Measurements from ENCODE around the gene NLRP12.

NLRP12 gene

GRCh38 chr19:53828531-53828930 lies 4.4 kb upstream of the NLRP12 start:
- H3K27me3 ChIP-seq (ENCODE audit: control insufficient read depth, low read length) = no peaks in the 10 kb centered on the region
- H3K36me3 ChIP-seq (ENCODE audit: control insufficient read depth, low read length) = no peaks in the 10 kb centered on the region
- no peak overlapping the region for H3K4me2 ChIP-seq (ENCODE audit: low read length)
- no peaks in the 10 kb centered on the region for H3K9me3 ChIP-seq (ENCODE audit: control insufficient read depth, insufficient read depth, low read length)
- H3K4me1 ChIP-seq (ENCODE audit: control insufficient read depth, low read length) = no peaks in the 10 kb centered on the region
- H3K4me3 ChIP-seq (ENCODE audit: low read length) = no peak overlapping the region
- H3K79me2 ChIP-seq (ENCODE audit: control insufficient read depth, low read length) = no peaks in the 10 kb centered on the region
- TF ChIP-seq CTCF (IDR thresholded peaks at IDR 0.05; ENCODE audit: low read depth, low read length, poor library complexity, severe bottlenecking) = no peak
- TF ChIP-seq EZH2phosphoT487 (IDR thresholded peaks at IDR 0.05; ENCODE audit: borderline replicate concordance, low read length) = no peak
- H3K9me2 ChIP-seq (replicated peaks; ENCODE audit: control insufficient read depth, low read length) = no peaks in the 10 kb centered on the region
- H4K20me1 ChIP-seq (ENCODE audit: control insufficient read depth, insufficient read depth, low read depth, low read length) = no peaks in the 10 kb centered on the region
- no peak overlapping the region for H3K27ac ChIP-seq (ENCODE audit: low read depth, low read length)
- H3F3A ChIP-seq (ENCODE audit: control insufficient read depth, insufficient read depth) = no peaks in the 10 kb centered on the region

GRCh38 chr19:53826876-53827275 lies 2.8 kb upstream of the NLRP12 start:
- H3K27ac ChIP-seq (ENCODE audit: low read depth, low read length) = no peak overlapping the region

GRCh38 chr19:53823380-53824120 lies 564 bp downstream of the NLRP12 start:
- no peaks in the 10 kb centered on the region for H3K79me2 ChIP-seq (ENCODE audit: control insufficient read depth, low read length)
- H3K4me3 ChIP-seq (ENCODE audit: low read length) = no peak overlapping the region
- H3K27ac ChIP-seq (ENCODE audit: low read depth, low read length) = no peak overlapping the region
- H3K36me3 ChIP-seq (ENCODE audit: control insufficient read depth, low read length) = no peaks in the 10 kb centered on the region
- H3K27me3 ChIP-seq (ENCODE audit: control insufficient read depth, low read length) = no peaks in the 10 kb centered on the region
- no peak for TF ChIP-seq CTCF (IDR thresholded peaks at IDR 0.05; ENCODE audit: low read depth, low read length, poor library complexity, severe bottlenecking)
- TF ChIP-seq EZH2phosphoT487 (IDR thresholded peaks at IDR 0.05; ENCODE audit: borderline replicate concordance, low read length) = no peak
- H3K4me1 ChIP-seq (ENCODE audit: control insufficient read depth, low read length) = no peaks in the 10 kb centered on the region
- H3F3A ChIP-seq (ENCODE audit: control insufficient read depth, insufficient read depth) = no peaks in the 10 kb centered on the region
- no peaks in the 10 kb centered on the region for H3K9me3 ChIP-seq (ENCODE audit: control insufficient read depth, insufficient read depth, low read length)
- no peaks in the 10 kb centered on the region for H4K20me1 ChIP-seq (ENCODE audit: control insufficient read depth, insufficient read depth, low read depth, low read length)
- no peak overlapping the region for H3K4me2 ChIP-seq (ENCODE audit: low read length)
- H3K9me2 ChIP-seq (replicated peaks; ENCODE audit: control insufficient read depth, low read length) = no peaks in the 10 kb centered on the region

More at GRCh38 chr19:53826876-53827275, 2.8 kb upstream of the NLRP12 start:
- H4K20me1 ChIP-seq (ENCODE audit: control insufficient read depth, insufficient read depth, low read depth, low read length) = no peaks in the 10 kb centered on the region
- no peaks in the 10 kb centered on the region for H3K4me1 ChIP-seq (ENCODE audit: control insufficient read depth, low read length)
- no peaks in the 10 kb centered on the region for H3K36me3 ChIP-seq (ENCODE audit: control insufficient read depth, low read length)
- no peaks in the 10 kb centered on the region for H3F3A ChIP-seq (ENCODE audit: control insufficient read depth, insufficient read depth)
- H3K4me2 ChIP-seq (ENCODE audit: low read length) = no peak overlapping the region
- no peak for TF ChIP-seq EZH2phosphoT487 (IDR thresholded peaks at IDR 0.05; ENCODE audit: borderline replicate concordance, low read length)
- TF ChIP-seq CTCF (IDR thresholded peaks at IDR 0.05; ENCODE audit: low read depth, low read length, poor library complexity, severe bottlenecking) = no peak
- H3K27me3 ChIP-seq (ENCODE audit: control insufficient read depth, low read length) = no peaks in the 10 kb centered on the region
- no peaks in the 10 kb centered on the region for H3K9me3 ChIP-seq (ENCODE audit: control insufficient read depth, insufficient read depth, low read length)
- H3K9me2 ChIP-seq (replicated peaks; ENCODE audit: control insufficient read depth, low read length) = no peaks in the 10 kb centered on the region
- H3K79me2 ChIP-seq (ENCODE audit: control insufficient read depth, low read length) = no peaks in the 10 kb centered on the region
- H3K4me3 ChIP-seq (ENCODE audit: low read length) = no peak overlapping the region

Data from DOHH2 (cell line).